ENCODE results near the gene NME8.

NME8 gene

GRCh38 chr7:37943905-37944736 lies 95.7 kb downstream of the NME8 start:
- DNase-seq = no peak

- no peak for DNase-seq
Observed at GRCh38 chr7:37944737-37945054, 96.3 kb downstream of the NME8 start.

- DNase-seq = no peak
Observed at GRCh38 chr7:37945336-37945735, 96.9 kb downstream of the NME8 start.

- DNase-seq = no peak
Observed at GRCh38 chr7:37947138-37947940, 98.9 kb downstream of the NME8 start.

GRCh38 chr7:37947941-37948210 lies 99.5 kb downstream of the NME8 start:
- DNase-seq = no peak
